ENCODE data around the gene KIF7. TPM values are rescaled to one million over a fixed set of nuclear protein-coding genes. Genes with fewer than 3 reads are reported as not detected.

The KIF7 gene
- polyA plus RNA-seq, 3 donors: not detected

GRCh38 chr15:89623165-89623564, 32.1 kb downstream of the KIF7 start:
- Histone ChIP-seq H3K27me3 (ENCODE audit: control insufficient read depth in 2 of 2, insufficient read depth in 2 of 2, low read length in 2 of 2) (no peaks in the 10 kb centered on the region), H4K20me1 (ENCODE audit: insufficient read depth, low read length) (no peaks in the 10 kb centered on the region), H3K79me2 (ENCODE audit: insufficient read depth, low read length) (no peaks in the 10 kb centered on the region), H3K4me1 (ENCODE audit: control insufficient read depth in 1 of 2, insufficient read depth in 2 of 2, low read length in 2 of 2) (no peaks in the 10 kb centered on the region), H3K27ac (ENCODE audit: low read depth in 1 of 2, low read length in 2 of 2) (no peak overlapping the region), H3K9me3 (replicated peaks in 1 of 2; ENCODE audit: control insufficient read depth in 1 of 2, insufficient read depth in 1 of 2, low read length in 2 of 2) (peaks cover 0 to 1% of the 10 kb centered on the region in 2 donors), H2AFZ (ENCODE audit: insufficient read depth, low read depth, low read length, poor library complexity, severe bottlenecking) (no peak overlapping the region), H3K4me2 (replicated peaks; ENCODE audit: extremely low read depth, low read length, poor library complexity, severe bottlenecking) (no peak overlapping the region), H3K9ac (ENCODE audit: insufficient read depth, low read length, poor library complexity, severe bottlenecking) (no peak overlapping the region), H3K4me3 (replicated peaks in 1 of 3; ENCODE audit: low read depth in 2 of 3, low read length in 3 of 3) (no peak overlapping the region), H3K36me3 (replicated peaks in 1 of 2; ENCODE audit: control insufficient read depth in 1 of 2, insufficient read depth in 2 of 2, low read length in 2 of 2) (peaks cover 86 to 99% of the 10 kb centered on the region in 2 donors)
- intact Hi-C loops (cut with micrococcal nuclease): no loop called here
- peaks cover 0 to 5% (median 1%) of the 10 kb centered on the region in 7 donors for H3K9me3 Mint-ChIP-seq
- no peak overlapping the region for H3K4me3 Mint-ChIP-seq
- peak overlapping the region in 1 of 7 donors; percentile 55 for H3K27ac Mint-ChIP-seq
- WGBS (ENCODE audit: insufficient coverage): no CpG with 5 or more reads among the region's 1 CpG
- TF ChIP-seq CTCF (IDR thresholded peaks at IDR 0.05): no peak
- DNase-seq: no peak
- H3K4me1 Mint-ChIP-seq: no peaks in the 10 kb centered on the region
- peaks cover 0 to 4% (median 2%) of the 10 kb centered on the region in 3 donors for H3K27me3 Mint-ChIP-seq (ENCODE audit: low read depth in 3 of 3)
- H3K36me3 Mint-ChIP-seq: peaks cover 79 to 99% of the 10 kb centered on the region in 2 donors

DNA sequence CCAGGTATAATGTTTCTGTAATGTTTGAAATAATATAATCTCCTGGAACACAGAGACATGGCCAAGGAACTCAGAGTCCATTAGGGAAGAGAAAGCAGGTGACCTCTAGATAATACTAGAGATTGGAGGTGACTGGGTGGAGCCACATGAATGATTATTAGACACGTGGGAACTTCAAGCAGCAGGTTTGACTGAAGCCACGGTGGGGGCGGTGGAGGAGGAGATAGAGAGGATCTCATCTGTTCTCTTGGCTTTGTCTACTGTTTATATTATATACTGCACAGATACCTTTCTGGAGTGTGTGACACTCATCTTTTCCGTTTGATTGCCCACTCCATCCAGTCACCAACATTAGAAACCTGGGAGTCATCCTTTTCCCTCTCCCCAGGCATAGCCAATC, 33.7 kb downstream of the KIF7 start:
- intact Hi-C loops (cut with micrococcal nuclease): no loop called here
- Histone ChIP-seq H3K27ac (ENCODE audit: low read depth in 1 of 2, low read length in 2 of 2) (no peak overlapping the region), H3K79me2 (ENCODE audit: insufficient read depth, low read length) (no peaks in the 10 kb centered on the region), H3K9me3 (replicated peaks in 1 of 2; ENCODE audit: control insufficient read depth in 1 of 2, insufficient read depth in 1 of 2, low read length in 2 of 2) (no peaks in the 10 kb centered on the region), H2AFZ (ENCODE audit: insufficient read depth, low read depth, low read length, poor library complexity, severe bottlenecking) (no peak overlapping the region), H3K4me2 (replicated peaks; ENCODE audit: extremely low read depth, low read length, poor library complexity, severe bottlenecking) (no peak overlapping the region), H3K4me1 (ENCODE audit: control insufficient read depth in 1 of 2, insufficient read depth in 2 of 2, low read length in 2 of 2) (no peaks in the 10 kb centered on the region), H3K36me3 (replicated peaks in 1 of 2; ENCODE audit: control insufficient read depth in 1 of 2, insufficient read depth in 2 of 2, low read length in 2 of 2) (peaks cover 79 to 98% of the 10 kb centered on the region in 2 donors), H3K4me3 (replicated peaks in 1 of 3; ENCODE audit: low read depth in 2 of 3, low read length in 3 of 3) (no peak overlapping the region), H3K27me3 (ENCODE audit: control insufficient read depth in 2 of 2, insufficient read depth in 2 of 2, low read length in 2 of 2) (no peaks in the 10 kb centered on the region), H4K20me1 (ENCODE audit: insufficient read depth, low read length) (no peaks in the 10 kb centered on the region), H3K9ac (ENCODE audit: insufficient read depth, low read length, poor library complexity, severe bottlenecking) (no peak overlapping the region)
- peaks cover 0 to 2% (median 0%) of the 10 kb centered on the region in 7 donors for H3K9me3 Mint-ChIP-seq
- WGBS (ENCODE audit: insufficient coverage): 100% methylated on average over 1 of the region's 4 CpGs
- no peaks in the 10 kb centered on the region for H3K4me1 Mint-ChIP-seq
- peaks cover 0 to 4% (median 2%) of the 10 kb centered on the region in 3 donors for H3K27me3 Mint-ChIP-seq (ENCODE audit: low read depth in 3 of 3)
- DNase-seq: no peak
- peak overlapping the region in 2 of 7 donors; percentile 36 to 40 for H3K27ac Mint-ChIP-seq
- TF ChIP-seq CTCF (IDR thresholded peaks at IDR 0.05): no peak
- H3K36me3 Mint-ChIP-seq: peaks cover 72 to 97% of the 10 kb centered on the region in 2 donors
- no peak overlapping the region for H3K4me3 Mint-ChIP-seq
